ENCODE data around the gene DAAM1.

Gene DAAM1

DNA sequence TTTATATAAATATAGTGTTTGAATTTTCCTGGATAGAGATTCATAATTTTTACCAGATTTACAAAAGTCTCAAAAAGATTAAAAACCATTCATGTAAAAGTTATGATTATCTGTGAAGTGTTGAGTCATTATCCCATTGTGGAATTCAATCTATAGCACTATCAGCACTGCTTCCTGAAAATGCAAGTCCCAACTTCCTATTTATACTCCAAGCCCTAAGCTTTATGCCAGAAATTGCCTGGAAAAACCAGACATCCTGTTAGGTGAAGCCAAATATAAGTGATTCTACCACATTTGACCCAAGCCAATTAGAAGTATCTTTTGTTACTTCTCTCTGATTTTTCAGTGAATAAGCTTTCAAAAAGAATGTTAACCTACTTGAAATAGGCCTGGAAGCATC, 147.6 kb downstream of the DAAM1 start:
- no peak overlapping the region for H3K4me3 ChIP-seq (ENCODE audit: low read depth, low read length)
- DNase-seq (ENCODE audit: low read depth): no peak
- TF ChIP-seq, protein P1, sequence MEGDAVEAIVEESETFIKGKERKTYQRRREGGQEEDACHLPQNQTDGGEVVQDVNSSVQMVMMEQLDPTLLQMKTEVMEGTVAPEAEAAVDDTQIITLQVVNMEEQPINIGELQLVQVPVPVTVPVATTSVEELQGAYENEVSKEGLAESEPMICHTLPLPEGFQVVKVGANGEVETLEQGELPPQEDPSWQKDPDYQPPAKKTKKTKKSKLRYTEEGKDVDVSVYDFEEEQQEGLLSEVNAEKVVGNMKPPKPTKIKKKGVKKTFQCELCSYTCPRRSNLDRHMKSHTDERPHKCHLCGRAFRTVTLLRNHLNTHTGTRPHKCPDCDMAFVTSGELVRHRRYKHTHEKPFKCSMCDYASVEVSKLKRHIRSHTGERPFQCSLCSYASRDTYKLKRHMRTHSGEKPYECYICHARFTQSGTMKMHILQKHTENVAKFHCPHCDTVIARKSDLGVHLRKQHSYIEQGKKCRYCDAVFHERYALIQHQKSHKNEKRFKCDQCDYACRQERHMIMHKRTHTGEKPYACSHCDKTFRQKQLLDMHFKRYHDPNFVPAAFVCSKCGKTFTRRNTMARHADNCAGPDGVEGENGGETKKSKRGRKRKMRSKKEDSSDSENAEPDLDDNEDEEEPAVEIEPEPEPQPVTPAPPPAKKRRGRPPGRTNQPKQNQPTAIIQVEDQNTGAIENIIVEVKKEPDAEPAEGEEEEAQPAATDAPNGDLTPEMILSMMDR (conservative IDR thresholded peaks at IDR 0.05; ENCODE audit: low read depth, low read length): no peak

DNA sequence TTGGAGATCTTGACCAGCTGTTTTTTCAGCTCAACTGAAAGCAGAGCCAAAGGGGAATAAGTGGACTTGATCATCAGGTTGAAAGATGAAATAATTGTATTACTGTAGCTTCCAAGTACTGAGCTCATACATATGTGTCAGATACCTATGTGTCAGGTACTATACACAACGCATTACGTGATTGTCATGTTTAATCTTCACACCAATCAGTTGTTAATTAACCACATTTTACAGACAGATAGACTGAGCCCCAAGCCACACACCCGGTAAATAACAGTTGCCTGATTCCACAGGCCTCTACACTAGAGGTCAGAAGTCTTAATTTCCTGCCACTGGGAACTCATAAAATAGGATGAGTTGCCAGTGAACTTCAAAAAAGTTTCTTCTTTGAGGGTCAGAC, 148.2 kb downstream of the DAAM1 start:
- TF ChIP-seq, protein P1 (conservative IDR thresholded peaks at IDR 0.05; ENCODE audit: low read depth, low read length): no peak
- DNase-seq (ENCODE audit: low read depth): no peak
- no peak overlapping the region for H3K4me3 ChIP-seq (ENCODE audit: low read depth, low read length)

DNA sequence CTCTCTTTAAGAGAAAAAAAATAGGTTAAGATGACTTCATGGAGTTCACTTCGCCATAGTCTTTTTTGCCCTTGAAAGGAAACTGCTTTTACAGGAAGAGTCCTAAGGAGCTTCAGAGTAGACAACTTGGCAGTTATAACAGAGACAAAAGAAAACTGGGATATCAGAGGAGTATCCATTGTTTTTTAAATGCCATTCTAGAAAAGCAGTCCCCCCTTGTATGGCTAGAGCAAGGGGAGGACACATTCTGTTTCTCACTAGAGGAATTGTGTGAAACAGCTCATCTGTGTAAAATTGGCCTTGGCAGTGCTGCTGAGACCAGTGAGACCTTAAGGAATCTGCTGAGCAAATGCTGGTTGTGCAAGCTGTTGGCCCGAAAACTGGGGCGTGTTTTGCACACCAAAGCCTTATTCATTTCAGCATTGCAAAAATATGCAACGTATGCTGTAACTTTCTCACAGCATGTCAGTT, 148.7 kb downstream of the DAAM1 start:
- H3K4me3 ChIP-seq (ENCODE audit: low read depth, low read length): no peak overlapping the region
- TF ChIP-seq, protein P1 (conservative IDR thresholded peaks at IDR 0.05; ENCODE audit: low read depth, low read length): no peak
- peak; percentile 91 for DNase-seq (ENCODE audit: low read depth)

DNA sequence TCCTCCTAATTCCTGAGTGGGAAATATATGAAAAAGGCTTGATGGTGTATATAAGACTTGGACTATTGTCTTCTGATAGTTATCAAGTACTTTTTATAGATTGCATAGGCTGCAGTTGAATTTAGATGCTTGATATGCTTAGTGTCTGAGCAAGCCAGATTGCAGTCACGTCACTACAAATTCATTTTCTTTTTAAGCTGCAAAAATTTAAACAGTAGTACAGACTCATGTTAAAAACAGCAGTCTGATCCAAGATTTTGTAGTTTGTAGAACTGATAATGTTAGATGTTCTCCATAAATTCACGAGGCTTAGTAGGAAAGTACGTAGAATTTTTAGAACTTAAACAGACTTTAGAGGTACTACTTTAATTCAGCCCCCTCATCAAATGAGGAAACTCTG, 150.3 kb downstream of the DAAM1 start:
- no peak overlapping the region for H3K4me3 ChIP-seq (ENCODE audit: low read depth, low read length)
- TF ChIP-seq, protein P1 (conservative IDR thresholded peaks at IDR 0.05; ENCODE audit: low read depth, low read length): no peak
- no peak for DNase-seq (ENCODE audit: low read depth)

DNA sequence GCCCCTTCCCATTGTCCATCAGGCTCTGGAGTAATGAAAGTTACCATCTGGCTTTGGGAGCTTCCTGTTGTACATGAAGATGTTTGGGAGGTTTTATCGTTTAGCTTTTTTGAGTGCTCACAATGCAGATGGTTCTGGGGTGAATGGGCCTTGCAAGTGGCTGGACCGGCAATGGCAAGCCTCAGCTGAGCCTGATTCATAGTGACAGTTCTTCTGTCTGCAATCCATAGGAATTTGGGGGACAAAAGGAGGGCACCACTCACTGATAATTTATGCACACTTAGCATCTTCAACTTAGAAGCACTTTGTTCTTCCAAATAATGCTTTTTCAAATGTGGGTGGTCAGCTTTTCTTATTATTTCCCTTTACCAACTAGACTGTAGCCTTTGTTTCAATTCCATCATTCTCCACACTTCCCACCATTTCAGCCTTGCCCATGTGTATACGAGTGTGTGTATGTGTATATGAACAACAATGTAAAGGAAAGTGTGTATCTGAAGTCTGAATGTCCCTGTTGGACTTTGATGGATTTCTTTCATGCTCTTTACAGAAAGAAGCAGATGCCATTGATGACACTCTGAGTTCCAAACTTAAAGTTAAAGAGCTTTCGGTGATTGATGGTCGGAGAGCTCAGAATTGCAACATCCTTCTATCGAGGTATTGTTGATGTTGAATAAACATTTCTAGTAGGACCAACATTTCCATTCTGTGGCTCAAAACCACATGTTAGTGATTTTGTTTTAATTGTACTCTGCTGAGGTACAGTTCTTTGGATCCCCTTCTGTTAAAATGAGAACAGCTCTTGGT, 151.3 kb downstream of the DAAM1 start:
- DNase-seq (ENCODE audit: low read depth): no peak
- no peak overlapping the region for H3K4me3 ChIP-seq (ENCODE audit: low read depth, low read length)
- TF ChIP-seq, protein P1 (conservative IDR thresholded peaks at IDR 0.05; ENCODE audit: low read depth, low read length): no peak

DNA sequence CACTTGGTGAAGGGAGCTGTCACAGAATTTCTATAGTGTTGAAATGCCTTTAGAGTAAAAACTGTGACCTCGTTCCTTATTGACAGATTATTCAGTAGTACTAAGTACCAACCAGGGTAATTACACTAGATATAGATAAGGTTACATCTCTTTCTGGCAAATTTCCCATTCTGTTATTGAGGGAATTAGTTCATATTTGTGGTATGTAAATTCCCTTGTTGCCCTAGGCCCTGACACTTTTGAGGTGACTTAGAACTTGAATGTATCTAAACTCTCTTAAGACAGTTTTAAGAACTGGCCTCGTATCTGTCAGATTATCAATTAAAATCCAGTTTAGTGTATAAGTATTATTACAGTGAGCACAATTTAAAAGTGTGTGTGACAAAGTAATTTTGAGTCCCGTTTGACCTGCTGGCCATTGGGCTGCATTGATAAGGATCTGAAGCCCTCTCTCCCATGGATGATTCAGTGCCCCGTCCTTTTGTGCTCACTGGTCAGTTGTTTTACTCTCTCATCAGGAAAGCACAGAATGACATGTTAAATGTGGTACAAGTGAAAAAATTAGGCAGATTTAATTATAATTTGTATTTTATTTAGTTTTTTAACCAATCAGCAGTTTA, 153.5 kb downstream of the DAAM1 start:
- DNase-seq (ENCODE audit: low read depth): no peak
- H3K4me3 ChIP-seq (ENCODE audit: low read depth, low read length): no peak overlapping the region
- TF ChIP-seq, protein P1 (conservative IDR thresholded peaks at IDR 0.05; ENCODE audit: low read depth, low read length): no peak

All from choroid plexus epithelial cell (primary cell).